NCI-H82 treated with DMSO at 0.1 percent for 48 hours (cell line): ENCODE results near the gene TSPAN8.
"Not testable (repeated sequence)": the region's sequence is repeated elsewhere in the genome, so short reads cannot be mapped to it uniquely, and the experiment has no call there.

Source experiments
- DNase-seq: peaks from one replicate; lab custom pipeline; 2025; ENCODE audit not compliant: unreplicated experiment; lab: John Stamatoyannopoulos, UW

Gene TSPAN8

GRCh38 chr12:71129364-71129763 lies 28.4 kb downstream of the TSPAN8 start:
- no peak for DNase-seq

GRCh38 chr12:71128191-71128788 lies 29.5 kb downstream of the TSPAN8 start:
- DNase-seq = no peak

- DNase-seq = no peak
Measured at GRCh38 chr12:71125949-71126348, 31.9 kb downstream of the TSPAN8 start.

GRCh38 chr12:71125515-71125914 lies 32.3 kb downstream of the TSPAN8 start:
- DNase-seq = no peak

GRCh38 chr12:71124835-71125460 lies 32.9 kb downstream of the TSPAN8 start:
- DNase-seq = no peak

- not testable (repeated sequence) for DNase-seq
Measured at GRCh38 chr12:71113148-71113547, 44.7 kb downstream of the TSPAN8 start.

- no peak for DNase-seq
Measured at GRCh38 chr12:71109834-71110233, 48.0 kb downstream of the TSPAN8 start.

GRCh38 chr12:71108355-71108754 lies 49.4 kb downstream of the TSPAN8 start:
- no peak for DNase-seq

GRCh38 chr12:71107936-71108335 lies 49.9 kb downstream of the TSPAN8 start:
- no peak for DNase-seq

- no peak for DNase-seq
Measured at GRCh38 chr12:71105956-71106355, 51.8 kb downstream of the TSPAN8 start.

- DNase-seq = no peak
Measured at GRCh38 chr12:71092290-71092689, 65.5 kb downstream of the TSPAN8 start.

GRCh38 chr12:71090971-71091370 lies 66.8 kb downstream of the TSPAN8 start:
- no peak for DNase-seq

GRCh38 chr12:71085575-71085974 lies 72.2 kb downstream of the TSPAN8 start:
- DNase-seq = no peak

- no peak for DNase-seq
Measured at GRCh38 chr12:71075743-71076142, 82.1 kb downstream of the TSPAN8 start.
